PC-3 (cell line): Measurements from ENCODE around the gene SCYL1. TPM values are rescaled to one million over a fixed set of nuclear protein-coding genes. Genes with fewer than 3 reads are reported as not detected.
"Not testable (repeated sequence)": the region's sequence is repeated elsewhere in the genome, so short reads cannot be mapped to it uniquely, and the experiment has no call there.

Source experiments
- ATAC-seq: fragments of 200-7000 bp; cut with Tn5 transposase; 2 replicates; pipeline ENCODE4 v1.9.1; 2020; ENCODE audit warnings: mild to moderate bottlenecking, moderate library complexity
- BruUV-seq: library from RNA; stranded (reverse); fragments of 400-500 nt; replicated peaks from 2 replicates; lab custom pipeline; 2021; lab: Mats Ljungman, UMichigan
- CTCF ChIA-PET: fragments of 300-600 bp; sonication (Branson Sonifier 250); formaldehyde crosslinking; loops from one replicate; lab custom pipeline; 2022; ENCODE audit warnings: antibody characterized with exemption; lab: Charles Lee
- POLR2A ChIA-PET: fragments of 300-600 bp; sonication (Branson Sonifier 250); formaldehyde crosslinking; loops from one replicate; lab custom pipeline; 2022; ENCODE audit warnings: antibody characterized with exemption; ENCODE audit not compliant: unreplicated experiment; lab: Charles Lee
- DNase-seq: peaks from one replicate; pipeline ENCODE4 v3.0.0-alpha.2; 2015
- H2AFZ ChIP-seq: fragments of 300-600 bp; sonication (generic); 2 replicates; pipeline ENCODE4 v1.6.0; 2016; ENCODE audit warnings: antibody characterized with exemption, low read length
- H3F3A ChIP-seq: fragments of 300-600 bp; sonication (generic); one replicate; pipeline ENCODE4 v1.6.0; 2017; ENCODE audit warnings: antibody characterized with exemption, low read length, control low read depth, mild to moderate bottlenecking; ENCODE audit not compliant: unreplicated experiment
- H3K27ac ChIP-seq: fragments of 300-600 bp; sonication (generic); 2 replicates; pipeline ENCODE4 v1.5.1; 2016; ENCODE audit warnings: mild to moderate bottlenecking, low read length
- H3K27me3 ChIP-seq: fragments of 300-600 bp; sonication (generic); 2 replicates; pipeline ENCODE4 v1.6.1; 2016; ENCODE audit warnings: low read length, mixed read lengths
- H3K36me3 ChIP-seq: fragments of 300-600 bp; sonication (generic); 2 replicates; pipeline ENCODE4 v1.6.1; 2016; ENCODE audit warnings: low read depth, mixed run types, low read length, mixed read lengths
- H3K4me1 ChIP-seq: fragments of 300-600 bp; sonication (generic); 2 replicates; pipeline ENCODE4 v1.5.1; 2016; ENCODE audit warnings: low read length; ENCODE audit not compliant: insufficient read depth
- H3K4me2 ChIP-seq: fragments of 300-600 bp; sonication (generic); 2 replicates; pipeline ENCODE4 v1.6.0; 2016; ENCODE audit warnings: low read length
- H3K4me3 ChIP-seq: fragments of 300-600 bp; sonication (generic); 2 replicates; pipeline ENCODE4 v1.5.1; 2016; ENCODE audit warnings: mild to moderate bottlenecking, low read length, mixed read lengths
- H3K79me2 ChIP-seq: fragments of 300-600 bp; sonication (generic); 2 replicates; pipeline ENCODE4 v1.6.1; 2017; ENCODE audit warnings: low read length, mixed read lengths
- H3K9ac ChIP-seq: fragments of 300-600 bp; sonication (generic); 2 replicates; pipeline ENCODE4 v1.6.0; 2016; ENCODE audit warnings: mild to moderate bottlenecking, low read length
- H3K9me2 ChIP-seq: fragments of 300-600 bp; sonication (generic); replicated peaks from 2 replicates; pipeline ENCODE4 v1.6.1; 2016; ENCODE audit warnings: mixed run types, low read length, mixed read lengths
- H3K9me3 ChIP-seq: fragments of 300-600 bp; sonication (generic); 2 replicates; pipeline ENCODE4 v1.6.1; 2016; ENCODE audit warnings: low read length, mixed read lengths
- H4K20me1 ChIP-seq: fragments of 300-600 bp; sonication (generic); 2 replicates; pipeline ENCODE4 v1.6.1; 2016; ENCODE audit warnings: low read length, mixed read lengths
- EZH2 ChIP-seq: fragments of 300-600 bp; sonication (generic); IDR thresholded peaks from one replicate; pipeline ENCODE4 v1.6.1; 2017; ENCODE audit warnings: antibody characterized with exemption, mild to moderate bottlenecking, low read length; ENCODE audit not compliant: unreplicated experiment
- EZH2phosphoT487 ChIP-seq: fragments of 300-600 bp; sonication (generic); IDR thresholded peaks from 2 replicates; pipeline ENCODE4 v1.6.1; 2018; ENCODE audit warnings: mild to moderate bottlenecking, antibody characterized with exemption, low read length, borderline replicate concordance
- intact Hi-C: fragments of 100-400 bp; cut with micrococcal nuclease; formaldehyde crosslinking; loops from 2 replicates; pipeline ENCODE4 v1.9.0; 2023
- total RNA-seq: library from RNA; depleted of rRNA; stranded (reverse); fragments of >200 nt; gene quantifications from 2 replicates; pipeline ENCODE4 v1.2.3, GENCODE V29; 2014
- TF ChIP-seq, protein P1 (sequence below): fragments of 300-600 bp; sonication (generic); conservative IDR thresholded peaks from 2 replicates; pipeline ENCODE4 v1.5.1; 2017; ENCODE audit warnings: antibody characterized with exemption, low read depth, mild to moderate bottlenecking, low read length

SCYL1 gene
- total RNA-seq, 1 experiment from 2014 or later: 201 TPM

DNA sequence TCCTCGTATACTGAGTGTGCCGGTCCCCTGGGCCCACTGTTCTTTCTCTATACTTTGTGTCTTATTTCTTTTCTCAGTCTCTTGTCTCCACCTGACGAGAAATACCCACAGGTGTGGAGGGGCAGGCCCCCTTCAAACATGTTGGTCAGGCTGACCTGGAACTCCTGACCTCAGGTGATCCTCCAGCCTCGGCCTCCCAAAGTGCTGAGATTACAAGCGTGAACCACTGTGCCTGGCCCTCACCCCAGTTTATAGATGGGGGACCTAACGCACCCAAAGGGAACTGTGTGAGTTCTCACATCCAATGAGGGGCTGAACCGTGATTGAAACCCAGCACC lies 1.3 kb upstream of the SCYL1 start:
- BruUV-seq, H2AFZ ChIP-seq, DNase-seq, H3F3A ChIP-seq, H3K27me3 ChIP-seq, H3K27ac ChIP-seq, intact Hi-C loops, ATAC-seq, H3K9me2 ChIP-seq, H3K4me2 ChIP-seq, CTCF ChIA-PET, H3K9me3 ChIP-seq, POLR2A ChIA-PET, H3K4me3 ChIP-seq, H4K20me1 ChIP-seq, H3K9ac ChIP-seq: not testable (repeated sequence)
- Histone ChIP-seq H3K4me1 (peaks cover 11% of the 10 kb centered on the region), H3K79me2 (peaks cover 21% of the 10 kb centered on the region), H3K36me3 (peaks cover 10% of the 10 kb centered on the region; the same call in 1 of the 2 replicates)

DNA sequence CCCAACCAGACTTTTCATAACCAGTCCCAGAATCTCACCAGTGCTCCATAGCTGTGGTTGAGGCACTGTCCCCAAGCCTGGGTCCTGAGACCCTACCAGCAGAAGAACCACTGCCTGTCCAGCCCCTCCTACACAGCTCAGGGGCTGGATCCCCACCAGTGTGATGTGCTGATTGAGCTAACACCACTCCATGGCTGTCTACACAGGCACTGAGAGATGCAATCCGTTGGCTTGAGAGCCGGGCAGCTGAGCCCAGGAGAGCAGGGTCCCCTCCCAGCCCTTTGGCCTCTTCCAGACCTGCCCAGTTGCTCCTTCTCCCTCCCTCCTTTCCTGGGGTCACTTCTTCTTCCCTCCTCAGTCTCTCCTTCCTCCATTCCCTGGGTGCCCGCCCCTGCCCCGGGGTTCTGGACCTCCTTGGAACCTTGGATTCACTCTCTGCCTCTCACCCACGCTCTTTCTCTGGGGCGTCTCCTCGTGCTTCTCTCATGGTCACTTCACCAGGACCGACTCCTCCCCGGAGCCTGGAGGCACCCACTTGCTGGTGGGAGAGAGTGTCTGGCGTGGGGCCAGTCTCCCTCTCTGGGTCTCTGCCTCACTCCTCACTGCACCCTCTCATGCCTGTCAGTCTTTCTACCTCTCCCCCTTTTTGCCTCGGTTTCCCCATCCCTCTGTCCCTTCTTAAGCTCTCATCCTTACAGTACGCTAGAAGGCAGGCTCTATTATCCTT lies 706 bp upstream of the SCYL1 start:
- Histone ChIP-seq H3K27me3 (no peaks in the 10 kb centered on the region), H3K4me2 (peak overlapping the region; percentile 54; the same call in 1 of the 2 replicates), H3K9ac (no peak overlapping the region), H3K9me3 (no peaks in the 10 kb centered on the region), H3F3A (peaks cover 3% of the 10 kb centered on the region), H2AFZ (peak overlapping the region; percentile 46; the same call in 1 of the 2 replicates), H3K4me3 (peak overlapping the region; percentile 32; the same call in 1 of the 2 replicates), H3K36me3 (peaks cover 10% of the 10 kb centered on the region; the same call in 1 of the 2 replicates), H3K27ac (no peak overlapping the region), H4K20me1 (no peaks in the 10 kb centered on the region), H3K79me2 (peaks cover 21% of the 10 kb centered on the region), H3K9me2 (no peaks in the 10 kb centered on the region), H3K4me1 (peaks cover 11% of the 10 kb centered on the region)
- POLR2A ChIA-PET: interaction anchor here (0.9 kb wide), 1 partner anchor 22 kb away, joined by 7 read pairs; no protein-coding TSS in a partner anchor
- intact Hi-C loops: no loop called here
- BruUV-seq: no TSS peak
- peak; percentile 3; the same call in 1 of the 2 replicates for ATAC-seq
- DNase-seq: no peak
- CTCF ChIA-PET: interaction anchor here (0.9 to 1.0 kb wide), 2 partner anchors 64 to 108 kb away, joined by 5 to 6 read pairs; no protein-coding TSS in a partner anchor
- TF ChIP-seq, protein P1, sequence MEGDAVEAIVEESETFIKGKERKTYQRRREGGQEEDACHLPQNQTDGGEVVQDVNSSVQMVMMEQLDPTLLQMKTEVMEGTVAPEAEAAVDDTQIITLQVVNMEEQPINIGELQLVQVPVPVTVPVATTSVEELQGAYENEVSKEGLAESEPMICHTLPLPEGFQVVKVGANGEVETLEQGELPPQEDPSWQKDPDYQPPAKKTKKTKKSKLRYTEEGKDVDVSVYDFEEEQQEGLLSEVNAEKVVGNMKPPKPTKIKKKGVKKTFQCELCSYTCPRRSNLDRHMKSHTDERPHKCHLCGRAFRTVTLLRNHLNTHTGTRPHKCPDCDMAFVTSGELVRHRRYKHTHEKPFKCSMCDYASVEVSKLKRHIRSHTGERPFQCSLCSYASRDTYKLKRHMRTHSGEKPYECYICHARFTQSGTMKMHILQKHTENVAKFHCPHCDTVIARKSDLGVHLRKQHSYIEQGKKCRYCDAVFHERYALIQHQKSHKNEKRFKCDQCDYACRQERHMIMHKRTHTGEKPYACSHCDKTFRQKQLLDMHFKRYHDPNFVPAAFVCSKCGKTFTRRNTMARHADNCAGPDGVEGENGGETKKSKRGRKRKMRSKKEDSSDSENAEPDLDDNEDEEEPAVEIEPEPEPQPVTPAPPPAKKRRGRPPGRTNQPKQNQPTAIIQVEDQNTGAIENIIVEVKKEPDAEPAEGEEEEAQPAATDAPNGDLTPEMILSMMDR: no peak
- TF ChIP-seq EZH2 (no peak), EZH2phosphoT487 (no peak)

DNA sequence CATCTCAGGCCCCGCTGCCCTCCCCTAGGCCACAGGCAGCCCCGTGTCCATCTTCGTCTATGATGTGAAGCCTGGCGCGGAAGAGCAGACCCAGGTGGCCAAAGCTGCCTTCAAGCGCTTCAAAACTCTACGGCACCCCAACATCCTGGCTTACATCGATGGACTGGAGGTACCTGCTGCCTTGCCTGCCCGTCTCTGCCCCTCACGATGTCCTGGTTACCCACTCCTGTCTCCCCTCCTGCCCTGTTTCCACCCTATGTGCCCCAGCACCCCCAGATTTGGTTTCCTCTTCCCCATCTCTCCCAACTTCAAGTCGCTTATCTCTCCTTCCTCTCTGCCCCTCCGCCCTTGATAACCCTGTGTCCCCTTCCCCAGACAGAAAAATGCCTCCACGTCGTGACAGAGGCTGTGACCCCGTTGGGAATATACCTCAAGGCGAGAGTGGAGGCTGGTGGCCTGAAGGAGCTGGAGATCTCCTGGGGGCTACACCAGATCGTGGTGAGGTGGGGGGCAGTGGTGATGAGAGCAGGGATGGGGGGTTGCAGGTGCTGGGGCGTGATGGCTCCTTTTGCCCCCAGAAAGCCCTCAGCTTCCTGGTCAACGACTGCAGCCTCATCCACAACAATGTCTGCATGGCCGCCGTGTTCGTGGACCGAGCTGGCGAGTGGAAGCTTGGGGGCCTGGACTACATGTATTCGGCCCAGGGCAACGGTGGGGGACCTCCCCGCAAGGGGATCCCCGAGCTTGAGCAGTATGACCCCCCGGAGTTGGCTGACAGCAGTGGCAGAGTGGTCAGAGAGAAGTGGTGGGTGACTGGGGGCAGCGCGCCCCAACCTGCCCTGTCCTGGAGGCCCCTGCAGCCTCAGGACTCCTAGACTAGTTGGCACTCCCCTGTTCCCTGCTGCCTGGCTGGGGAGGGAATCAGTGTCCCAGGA lies 930 bp downstream of the SCYL1 start:
- H3K4me2 ChIP-seq: peak overlapping the region; percentile 98
- H3K9me3 ChIP-seq: no peaks in the 10 kb centered on the region
- TSS peak; percentile 56 for BruUV-seq
- H3K9me2 ChIP-seq: no peaks in the 10 kb centered on the region
- no peaks in the 10 kb centered on the region for H4K20me1 ChIP-seq
- H2AFZ ChIP-seq: peak overlapping the region; percentile 84
- H3K4me1 ChIP-seq: peaks cover 11% of the 10 kb centered on the region
- TF ChIP-seq EZH2phosphoT487 (no peak), EZH2 (no peak)
- TF ChIP-seq, protein P1: no peak
- H3K79me2 ChIP-seq: peaks cover 21% of the 10 kb centered on the region
- ChIA-PET CTCF (interaction anchor here (0.6 to 1.0 kb wide), 4 partner anchors 34 to 110 kb away, joined by 3 to 12 read pairs (median 6); partner anchors contain the start of gene FAM89B), POLR2A (interaction anchor here (0.5 to 0.9 kb wide), 3 partner anchors 20 to 264 kb away, joined by 3 to 7 read pairs (median 6); partner anchors contain the start of gene POLA2)
- intact Hi-C loops: no loop called here
- 0 out of 2 replicates have a peak overlapping the region, but pooled peaks have one; percentile 52 for H3K27ac ChIP-seq
- DNase-seq: no peak
- ATAC-seq: no peak
- peaks cover 18% of the 10 kb centered on the region; the same call in 1 of the 2 replicates for H3K36me3 ChIP-seq
- peak overlapping the region; percentile 99 for H3K9ac ChIP-seq
- peaks cover 3% of the 10 kb centered on the region for H3F3A ChIP-seq
- H3K4me3 ChIP-seq: peak overlapping the region; percentile 99
- no peaks in the 10 kb centered on the region for H3K27me3 ChIP-seq
